HEK293T (cell line): ENCODE results near the gene CBX4.

Experiments used
- FOXA1 ChIP-seq: fragments of 450-650 bp; IDR thresholded peaks from 2 replicates; pipeline ENCODE4 v1.6.1; 2016; ENCODE audit warnings: mild to moderate bottlenecking
- FOXK2 ChIP-seq: fragments of 450-650 bp; IDR thresholded peaks from 2 replicates; pipeline ENCODE4 v1.6.1; 2016; ENCODE audit warnings: mild to moderate bottlenecking
- FOXM1 ChIP-seq: fragments of 450-650 bp; IDR thresholded peaks from 2 replicates; pipeline ENCODE4 v1.6.1; 2017; ENCODE audit warnings: mild to moderate bottlenecking, borderline replicate concordance
- NFRKB ChIP-seq: fragments of 450-650 bp; IDR thresholded peaks from 2 replicates; pipeline ENCODE4 v1.6.1; 2016; ENCODE audit warnings: mild to moderate bottlenecking, moderate library complexity

- TF ChIP-seq FOXA1, result no peak
- no peak for TF ChIP-seq FOXM1
- TF ChIP-seq FOXK2, result no peak
- TF ChIP-seq NFRKB, result no peak
These were observed 1.2 kb downstream of the CBX4 start for GRCh38 chr17:79837888-79838521.
